Left ventricle myocardium inferior (tissue), 1 donor: Measurements from ENCODE around the gene ASIC3. TPM values are rescaled to one million over a fixed set of nuclear protein-coding genes. Genes with fewer than 3 reads are reported as not detected.

Experiments
- DNase-seq: peaks from one replicate; pipeline ENCODE4 v3.0.0-alpha.2; 2020
- H3K27ac ChIP-seq: fragments of 200-600 bp; replicated peaks from 2 replicates; pipeline ENCODE4 v1.8.0; 2021
- H3K27me3 ChIP-seq: fragments of 200-600 bp; 2 replicates; pipeline ENCODE4 v1.8.0; 2021; ENCODE audit warnings: low read depth
- H3K36me3 ChIP-seq: fragments of 200-600 bp; 2 replicates; pipeline ENCODE4 v1.8.0; 2021
- H3K4me1 ChIP-seq: fragments of 200-600 bp; 2 replicates; pipeline ENCODE4 v1.8.0; 2021
- H3K4me3 ChIP-seq: fragments of 200-600 bp; 2 replicates; pipeline ENCODE4 v1.8.0; 2021; ENCODE audit warnings: mild to moderate bottlenecking, moderate library complexity
- H3K9me3 ChIP-seq: fragments of 200-600 bp; replicated peaks from 2 replicates; pipeline ENCODE4 v1.8.0; 2021
- CTCF ChIP-seq: fragments of 200-600 bp; IDR thresholded peaks from 2 replicates; pipeline ENCODE4 v1.8.0; 2021; ENCODE audit warnings: antibody characterized with exemption, mild to moderate bottlenecking, borderline replicate concordance
- intact Hi-C: fragments of 100-400 bp; cut with micrococcal nuclease; formaldehyde crosslinking; loops from one replicate; pipeline ENCODE4 v1.11.0; 2022
- total RNA-seq: library from RNA; stranded (reverse); fragmentation: NEBNext Ultra II Directional; extraction: Animal tissue kit (Norgen Biotek cat#: 25700); gene quantifications from one replicate; pipeline ENCODE4 v1.2.1, GENCODE V29; 2021
- donor health status: DM: no; HTN: yes; CAD: no; lungs with severe emphysema.

ASIC3 gene
- total RNA-seq, 1 donor from 2014 or later, result 5.3 TPM

- H3K4me1 ChIP-seq, result peaks cover 56% of the 10 kb centered on the region
- no peak for TF ChIP-seq CTCF
- H3K36me3 ChIP-seq, result no peaks in the 10 kb centered on the region
- no peak overlapping the region for H3K27ac ChIP-seq
- no peaks in the 10 kb centered on the region for H3K27me3 ChIP-seq
- no peak for DNase-seq
- H3K4me3 ChIP-seq, result no peak overlapping the region
- H3K9me3 ChIP-seq, result no peaks in the 10 kb centered on the region
- intact Hi-C loops, result no loop called here
Observed at GRCh38 chr7:151094675-151095074, 46.3 kb downstream of the ASIC3 start.

- Histone ChIP-seq H3K4me1 (peaks cover 56% of the 10 kb centered on the region), H3K4me3 (no peak overlapping the region), H3K9me3 (no peaks in the 10 kb centered on the region), H3K27ac (no peak overlapping the region), H3K36me3 (no peaks in the 10 kb centered on the region), H3K27me3 (no peaks in the 10 kb centered on the region)
- intact Hi-C loops, result no loop called here
- TF ChIP-seq CTCF, result no peak
- no peak for DNase-seq
Observed at GRCh38 chr7:151095123-151095797, 46.9 kb downstream of the ASIC3 start.

- Histone ChIP-seq H3K36me3 (no peaks in the 10 kb centered on the region), H3K4me1 (peaks cover 56% of the 10 kb centered on the region), H3K27ac (no peak overlapping the region), H3K27me3 (no peaks in the 10 kb centered on the region), H3K9me3 (no peaks in the 10 kb centered on the region), H3K4me3 (no peak overlapping the region)
- DNase-seq, result no peak
- no peak for TF ChIP-seq CTCF
- intact Hi-C loops, result no loop called here
Observed at GRCh38 chr7:151095828-151096475, 47.6 kb downstream of the ASIC3 start.

- no peak for TF ChIP-seq CTCF
Observed at GRCh38 chr7:151099486-151100211, 51.3 kb downstream of the ASIC3 start.

GRCh38 chr7:151100921-151101320 lies 52.6 kb downstream of the ASIC3 start:
- intact Hi-C loops, result loop anchor here (10.0 kb wide), 1 partner anchor 66 kb away; no protein-coding TSS in a partner anchor
- no peak for TF ChIP-seq CTCF
- H3K4me1 ChIP-seq, result peaks cover 56% of the 10 kb centered on the region
- H3K36me3 ChIP-seq, result no peaks in the 10 kb centered on the region
- H3K27ac ChIP-seq, result no peak overlapping the region
- no peaks in the 10 kb centered on the region for H3K9me3 ChIP-seq
- no peaks in the 10 kb centered on the region for H3K27me3 ChIP-seq
- H3K4me3 ChIP-seq, result no peak overlapping the region
- DNase-seq, result no peak

More at GRCh38 chr7:151099486-151100211, 51.3 kb downstream of the ASIC3 start:
- Histone ChIP-seq H3K36me3 (no peaks in the 10 kb centered on the region), H3K9me3 (no peaks in the 10 kb centered on the region), H3K27ac (peak overlapping the region; percentile 33), H3K4me3 (peak overlapping the region; percentile 40), H3K4me1 (peaks cover 59% of the 10 kb centered on the region), H3K27me3 (no peaks in the 10 kb centered on the region)
- DNase-seq, result no peak
- intact Hi-C loops, result loop anchor here (10.0 kb wide), 1 partner anchor 65 kb away; no protein-coding TSS in a partner anchor
